Esophagus muscularis mucosa (tissue), 4 donors: ENCODE data around the gene MND1. TPM values are rescaled to one million over a fixed set of nuclear protein-coding genes. Genes with fewer than 3 reads are reported as not detected.
A peak's percentile ranks its signal among the peaks of the same experiment; 100 is the strongest.
"Not testable (repeated sequence)": the region's sequence is repeated elsewhere in the genome, so short reads cannot be mapped to it uniquely, and the experiment has no call there.

ENCODE experiments used
- DNase-seq: peaks from one replicate; pipeline ENCODE4 v3.0.0-alpha.2; 2017; ENCODE audit errors: extremely low spot score
- H3K27ac ChIP-seq, 4 donors: fragments of 200-600 bp; sonication (generic); replicated peaks in 1 of 4; 1 replicate in 3 of 4; 2 replicates in 1 of 4; pipeline ENCODE4 v1.5.1; 2016 to 2019; ENCODE audit warnings: mild to moderate bottlenecking in 1 of 4
- H3K27me3 ChIP-seq, 4 donors: fragments of 200-600 bp; sonication (generic); one replicate each; pipeline versions ENCODE4 v1.5.1 to v1.6.0; 2016 to 2019
- H3K36me3 ChIP-seq, 4 donors: fragments of 200-600 bp; sonication (generic); one replicate each; pipeline ENCODE4 v1.5.1; 2016 to 2019
- H3K4me1 ChIP-seq, 4 donors: fragments of 200-600 bp; sonication (generic); one replicate each; pipeline ENCODE4 v1.5.1; 2016 to 2019
- H3K4me3 ChIP-seq, 4 donors: fragments of 200-600 bp; sonication (generic); 1 replicate in 2 of 4; 2 replicates in 2 of 4; pipeline ENCODE4 v1.5.1; 2016 to 2019; ENCODE audit warnings: mild to moderate bottlenecking in 4 of 4, moderate library complexity in 1 of 4
- H3K9me3 ChIP-seq, 4 donors: fragments of 200-600 bp; sonication (generic); 1 replicate in 3 of 4; 2 replicates in 1 of 4; pipeline ENCODE4 v1.5.1; 2016 to 2019
- CTCF ChIP-seq, 3 experiments: fragments of 200-600 bp in 2 of 3; fragments of 450-650 bp in 1 of 3; sonication (generic) in 2 of 3; IDR thresholded peaks; one replicate each; pipeline ENCODE4 v1.5.1; 2017 to 2019; ENCODE audit warnings: antibody characterized with exemption in 3 of 3, mild to moderate bottlenecking in 2 of 3, moderate library complexity in 1 of 3
- EP300 ChIP-seq: sonication (generic); formaldehyde crosslinking; IDR thresholded peaks from one replicate; pipeline ENCODE4 v1.6.1; 2017; ENCODE audit warnings: antibody characterized with exemption
- POLR2A ChIP-seq: fragments of 450-650 bp; IDR thresholded peaks from one replicate; pipeline ENCODE4 v1.6.1; 2017; ENCODE audit warnings: antibody characterized with exemption, moderate library complexity, mild to moderate bottlenecking, low read depth
- POLR2AphosphoS5 ChIP-seq, 2 donors: sonication (generic); formaldehyde crosslinking; IDR thresholded peaks; one replicate each; pipeline ENCODE4 v1.6.1; 2017; ENCODE audit warnings: antibody characterized with exemption in 2 of 2
- WGBS: methylation state at CpG from one replicate; pipeline ENCODE4 v1.1.5; 2018; 5-methylcytosine and 5-hydroxymethylcytosine counted together
- intact Hi-C: fragments of 100-400 bp; cut with DNase I; formaldehyde crosslinking; loops from one replicate; pipeline ENCODE4 v1.15.1; 2023
- small RNA-seq, 3 donors: library from RNA; depleted of rRNA; stranded (forward); fragments of <200 nt; gene quantifications; one replicate each; pipeline ENCODE3, GENCODE V24; 2016
- total RNA-seq, 4 donors: library from RNA; depleted of rRNA; stranded (reverse); fragments of >200 nt; gene quantifications; one replicate each; pipeline versions ENCODE4 v1.1.0 to v1.2.1, GENCODE V29; 2016

MND1 gene
- total RNA-seq, 4 donors from 2014 or later = 0.99 TPM; not detected in 3

GRCh38 chr4:153458969-153459368 lies 114.5 kb downstream of the MND1 start:
- 38% methylated on average over 1 of the region's 1 CpG for WGBS
- intact Hi-C loops = no loop called here
- DNase-seq = no peak
- no peaks in the 10 kb centered on the region for H3K9me3 ChIP-seq
- peaks cover 0 to 2% (median 2%) of the 10 kb centered on the region in 4 donors for H3K4me1 ChIP-seq
- H3K27ac ChIP-seq = no peak overlapping the region
- H3K4me3 ChIP-seq = no peak overlapping the region
- no peak for TF ChIP-seq POLR2A
- no peak for TF ChIP-seq CTCF (IDR thresholded peaks at IDR 0.05)
- no peak for TF ChIP-seq EP300
- no peak for TF ChIP-seq POLR2AphosphoS5 (IDR thresholded peaks at IDR 0.05)
- no peaks in the 10 kb centered on the region for H3K36me3 ChIP-seq
- no peaks in the 10 kb centered on the region for H3K27me3 ChIP-seq

GRCh38 chr4:153461549-153461948 lies 117.1 kb downstream of the MND1 start:
- WGBS = 96% methylated on average over 4 of the region's 4 CpGs
- DNase-seq, H3K4me3 ChIP-seq, H3K27ac ChIP-seq, H3K27me3 ChIP-seq, H3K36me3 ChIP-seq, H3K9me3 ChIP-seq: not testable (repeated sequence)
- intact Hi-C loops = loop anchor here (10.0 kb wide), 1 partner anchor 117 kb away; the partner anchor contains the start of gene MND1
- H3K4me1 ChIP-seq = peaks cover 7 to 22% (median 22%) of the 10 kb centered on the region in 4 donors

DNA sequence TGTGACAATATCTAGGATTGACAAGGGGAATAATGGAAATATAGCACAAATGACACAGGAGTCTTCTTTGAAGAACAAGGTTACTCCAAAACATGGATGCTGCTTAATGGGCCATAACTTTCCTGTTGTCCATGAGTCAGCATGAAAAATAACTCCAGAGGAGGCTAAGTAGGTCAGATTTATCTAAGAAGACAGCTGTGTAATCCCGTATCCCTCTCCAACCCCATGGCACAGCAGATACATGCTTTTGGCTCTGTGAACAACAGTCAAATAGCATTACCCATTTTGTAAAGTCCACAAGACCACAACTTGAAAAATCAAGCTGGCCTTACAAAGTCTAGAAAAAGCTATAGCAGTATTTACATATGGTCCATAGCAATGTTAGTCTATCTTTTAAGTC lies 119.6 kb downstream of the MND1 start:
- TF ChIP-seq POLR2A = no peak
- TF ChIP-seq POLR2AphosphoS5 (IDR thresholded peaks at IDR 0.05) = no peak
- no peak for TF ChIP-seq EP300
- no peak for TF ChIP-seq CTCF (IDR thresholded peaks at IDR 0.05)
- peak overlapping the region; percentile 82 to 89 (median 88) for H3K27ac ChIP-seq
- intact Hi-C loops = loop anchor here (10.0 kb wide), 1 partner anchor 119 kb away; the partner anchor contains the start of gene MND1

More for the DNA sequence above, 119.6 kb downstream of the MND1 start:
- Histone ChIP-seq H3K27me3 (no peaks in the 10 kb centered on the region), H3K4me1 (peaks cover 23 to 44% (median 42%) of the 10 kb centered on the region in 4 donors), H3K4me3 (no peak overlapping the region), H3K36me3 (no peaks in the 10 kb centered on the region), H3K9me3 (no peaks in the 10 kb centered on the region)
- no peak for DNase-seq
- WGBS = 14% methylated on average over 1 of the region's 1 CpG

Small RNAs within 50 kb of the gene (small RNA-seq; reads per million reads assigned to genes)
- gene RN7SL419P = 0 reads per million in 3 donors

Other genes with a start within 250 kb of the MND1 start
- gene TRIM2, start 140.2 kb upstream of the MND1 start, total RNA-seq = 10 to 100 TPM; 28.3 to 36.9 (median 30.4) TPM
- gene TMEM131L, start 121.7 kb downstream of the MND1 start, total RNA-seq = 10 to 100 TPM; 10.3 to 16.3 (median 12.1) TPM